IPS-NIHi7 (cell line): ENCODE measurements around the gene CHID1.

Experiments used
- DNase-seq: peaks from one replicate; pipeline ENCODE4 v3.0.0; 2012; ENCODE audit warnings: mixed read lengths; ENCODE audit errors: extremely low spot score

The CHID1 gene

DNA sequence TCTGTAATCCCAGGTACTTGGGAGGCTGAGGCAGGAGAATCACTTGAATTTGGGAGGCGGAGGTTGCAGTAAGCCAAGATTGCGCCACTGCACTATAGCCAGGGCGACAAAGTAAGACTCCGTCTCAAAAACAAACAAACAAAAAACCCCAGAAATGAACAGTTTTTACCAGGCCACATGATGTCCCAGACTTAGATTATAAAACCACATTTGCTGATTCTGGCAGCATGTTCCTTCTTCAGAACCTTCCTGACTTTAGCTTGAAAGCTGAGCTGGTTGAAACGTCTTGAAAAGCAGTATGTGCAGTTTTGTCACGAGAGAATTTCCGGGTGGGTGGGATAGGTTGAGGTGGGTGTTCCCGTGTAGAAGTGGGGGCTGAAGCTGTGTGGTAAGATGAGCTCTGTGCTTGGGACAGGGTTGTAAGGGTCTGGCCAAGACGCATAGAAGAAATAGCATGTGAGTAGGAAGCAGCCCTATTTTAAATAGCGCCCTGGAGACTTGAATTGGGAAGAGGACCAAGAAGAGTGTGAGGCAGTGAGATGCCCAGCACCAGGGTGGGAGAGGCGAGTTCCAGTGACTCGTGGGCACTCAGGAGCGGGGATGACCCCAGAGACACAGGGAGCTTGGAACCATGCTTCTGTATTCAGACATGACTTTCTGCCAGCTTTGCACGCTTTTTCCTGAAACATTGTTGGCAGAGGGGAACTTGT, 22.7 kb upstream of the CHID1 start:
- DNase-seq = peak; percentile 7

DNA sequence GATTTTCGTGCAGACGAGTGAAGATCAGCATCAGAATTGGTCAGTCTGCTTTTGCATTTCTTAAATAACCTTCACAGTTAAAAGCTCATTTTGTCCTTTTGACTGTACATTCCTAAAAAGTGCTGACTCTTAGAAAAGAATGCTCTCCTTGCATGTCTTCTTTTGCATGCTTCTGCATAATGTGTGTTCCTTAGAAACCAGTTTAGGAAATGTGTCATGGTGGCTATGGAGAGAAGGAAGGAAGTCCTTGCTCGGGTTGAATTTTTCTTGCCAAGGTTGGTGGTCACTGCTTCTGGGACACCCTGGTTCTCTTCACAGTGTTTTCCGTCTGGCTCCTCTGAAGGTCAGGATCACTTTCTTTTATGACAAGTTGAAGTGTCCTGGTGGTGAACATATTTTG, 21.8 kb upstream of the CHID1 start:
- no peak for DNase-seq

DNA sequence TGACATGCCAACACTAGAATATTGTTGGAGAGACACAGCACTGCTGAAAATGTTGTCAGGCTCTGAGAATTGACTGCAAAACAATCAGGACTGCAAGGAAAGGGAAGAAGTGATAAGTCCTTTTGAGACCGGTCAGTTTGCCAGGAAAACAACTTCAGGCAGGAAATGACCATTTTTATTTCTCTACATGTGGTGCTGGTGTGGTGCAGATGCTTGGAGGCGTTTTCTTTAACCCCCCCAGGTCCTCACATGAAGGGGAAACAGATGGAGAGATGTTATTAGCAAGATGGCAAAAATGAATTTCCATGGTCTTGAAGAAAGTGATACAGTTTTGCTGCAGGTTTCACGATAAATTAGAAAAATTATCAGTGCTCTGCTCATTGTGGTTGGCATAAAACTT, 20.8 kb upstream of the CHID1 start:
- DNase-seq = no peak

- DNase-seq = no peak
Measured at GRCh38 chr11:929405-929804, 18.8 kb upstream of the CHID1 start.

DNA sequence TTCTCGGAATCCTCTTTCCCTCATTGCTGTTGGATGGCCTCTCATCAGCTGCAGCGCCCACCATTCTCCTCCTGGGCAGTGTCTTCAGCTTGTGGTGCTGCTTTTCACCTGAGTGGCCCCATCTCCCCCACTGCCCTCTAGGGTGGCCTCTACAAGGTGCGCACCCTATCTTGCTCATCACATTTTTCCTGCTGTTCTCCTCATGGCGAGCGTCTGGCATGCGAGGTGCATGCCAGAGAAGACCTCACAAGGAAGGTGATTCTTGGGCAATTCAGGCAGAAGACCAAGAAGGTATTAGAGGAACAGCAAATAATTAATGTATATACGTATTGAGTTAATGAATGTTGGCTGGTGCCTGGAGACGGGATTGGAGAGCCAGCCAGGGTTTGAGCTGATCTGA, 18.2 kb upstream of the CHID1 start:
- DNase-seq = no peak

GRCh38 chr11:927871-928270, 17.3 kb upstream of the CHID1 start:
- DNase-seq = no peak

DNA sequence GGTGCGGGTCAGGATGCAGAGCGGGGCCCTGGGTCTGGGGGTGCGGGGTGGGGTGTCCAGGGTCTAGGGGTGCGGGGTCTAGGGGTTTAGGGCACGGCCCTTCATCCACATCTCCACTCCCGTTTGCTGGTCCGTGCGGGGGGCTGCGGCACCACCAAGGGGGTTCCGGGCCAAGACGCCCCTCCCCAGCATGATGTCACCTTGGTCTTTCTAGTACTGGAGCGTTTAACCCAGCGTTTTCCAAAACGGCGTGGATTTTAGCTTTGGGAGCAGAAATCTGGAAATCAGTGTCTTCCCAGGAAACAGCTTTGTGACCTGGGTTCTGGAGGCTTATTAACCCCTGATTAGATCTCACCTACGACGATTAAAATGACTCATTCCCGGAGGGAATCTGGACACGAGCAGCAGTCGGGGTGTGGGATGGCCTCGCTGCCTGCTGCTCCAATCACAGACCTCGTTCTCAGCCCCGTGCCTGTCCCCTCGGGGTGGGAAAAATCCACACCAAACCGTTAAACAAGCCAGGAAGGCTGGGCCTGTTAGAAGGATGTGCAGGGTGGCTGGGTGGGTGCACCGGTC, 15.8 kb upstream of the CHID1 start:
- peak; percentile 49 for DNase-seq

DNA sequence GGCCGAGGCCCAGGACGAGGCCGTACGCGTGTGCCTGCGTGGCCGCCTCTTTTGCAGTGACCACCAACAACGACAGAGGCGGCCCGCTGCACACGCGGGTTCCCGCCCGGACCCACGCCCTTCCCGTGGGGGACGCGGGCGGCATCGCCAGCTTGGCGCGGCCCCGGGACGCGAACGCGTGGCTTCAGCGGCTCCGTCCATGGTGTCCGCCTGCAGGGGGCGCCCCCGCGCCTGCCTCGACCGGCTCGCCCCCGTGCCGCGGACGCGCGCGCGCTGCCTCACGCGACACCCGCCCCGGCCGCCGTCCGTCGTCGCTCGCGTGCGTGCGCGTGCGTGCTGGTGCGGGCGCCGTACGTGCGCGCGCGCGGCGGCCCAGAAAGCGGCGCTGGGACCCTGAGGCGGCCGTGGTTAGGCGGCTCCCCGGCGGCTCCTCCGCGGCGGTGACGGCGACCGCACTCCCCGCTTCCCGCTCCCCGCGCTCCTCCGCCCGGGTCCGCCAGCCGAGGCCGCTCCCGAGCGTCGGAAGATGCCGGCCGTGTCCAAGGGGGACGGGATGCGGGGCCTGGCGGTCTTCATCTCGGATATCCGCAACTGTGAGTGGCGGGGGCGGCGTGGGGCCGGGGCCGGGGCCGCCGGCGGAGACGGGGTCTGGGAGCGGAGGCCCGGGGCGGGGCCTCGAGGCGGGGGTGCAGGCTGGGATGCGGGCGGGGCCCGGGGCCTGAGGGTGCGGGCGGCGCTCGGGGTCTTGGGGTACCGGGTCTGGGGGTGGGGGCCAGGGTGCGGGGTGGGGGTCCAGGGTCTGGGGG, 15.1 kb upstream of the CHID1 start, which contains the start of gene AP2A2:
Gene AP2A2 (plus strand): TSS at position 375 of the 806 bp plus-strand sequence. CDS start 152 bp downstream, at position 527.
- peak; percentile 97 for DNase-seq

DNA sequence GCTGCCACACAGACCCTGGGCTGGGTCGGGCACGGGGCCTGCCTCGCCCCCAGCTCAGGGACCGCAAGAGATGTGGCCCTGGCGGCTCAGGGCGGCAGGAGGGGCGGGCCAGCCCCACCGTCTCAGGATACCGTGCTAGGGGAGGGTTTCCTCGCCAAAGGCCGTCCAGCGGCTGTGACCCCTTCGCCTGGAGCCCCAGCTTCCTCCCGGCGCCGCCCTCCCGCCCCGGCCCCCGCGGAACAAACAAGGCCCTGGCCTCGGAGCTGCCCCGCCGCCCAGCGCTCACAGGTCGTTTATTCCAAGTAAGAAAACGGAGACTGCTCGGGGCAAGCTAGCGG, 14.5 kb upstream of the CHID1 start:
- no peak for DNase-seq

- no peak for DNase-seq
Measured at GRCh38 chr11:924406-925157, 14.0 kb upstream of the CHID1 start.

- DNase-seq = no peak
Measured at GRCh38 chr11:923691-924405, 13.2 kb upstream of the CHID1 start.

DNA sequence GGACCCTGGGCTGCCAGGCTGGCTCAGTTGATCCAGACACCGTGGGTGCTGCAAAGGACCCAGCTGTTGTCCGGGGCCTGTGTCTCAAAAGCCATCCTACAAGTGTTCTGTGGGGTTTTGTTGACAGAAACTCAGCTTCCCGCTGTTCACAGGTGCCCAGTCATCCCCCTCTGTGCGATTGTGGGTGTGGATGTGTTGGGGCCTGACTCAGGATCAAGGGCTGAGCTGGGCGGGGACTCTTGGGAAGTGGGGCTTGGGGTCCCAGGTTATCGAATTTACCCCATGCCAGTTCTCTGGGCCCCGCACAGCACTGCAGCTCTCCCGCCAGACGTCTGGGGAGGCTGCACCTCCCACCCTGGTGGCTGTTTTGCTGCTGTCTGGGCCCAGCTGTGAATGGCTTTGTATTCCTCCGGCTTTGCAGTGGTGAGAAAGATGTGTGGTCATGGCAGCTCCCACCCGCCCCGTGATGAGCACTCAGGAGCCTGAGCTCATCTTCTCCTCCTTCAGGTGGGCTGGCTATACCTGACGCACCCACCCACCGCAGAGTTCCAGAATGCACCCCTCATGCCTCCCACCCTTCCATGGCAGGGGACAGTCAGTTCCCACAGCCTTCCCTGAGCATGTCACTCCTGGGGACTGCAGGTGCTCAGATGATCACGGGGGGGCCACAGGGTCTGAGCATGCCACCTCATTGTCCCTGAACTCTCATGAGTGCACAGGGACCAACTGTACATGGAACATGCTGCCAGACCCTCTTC, 11.5 kb upstream of the CHID1 start:
- DNase-seq = no peak

DNA sequence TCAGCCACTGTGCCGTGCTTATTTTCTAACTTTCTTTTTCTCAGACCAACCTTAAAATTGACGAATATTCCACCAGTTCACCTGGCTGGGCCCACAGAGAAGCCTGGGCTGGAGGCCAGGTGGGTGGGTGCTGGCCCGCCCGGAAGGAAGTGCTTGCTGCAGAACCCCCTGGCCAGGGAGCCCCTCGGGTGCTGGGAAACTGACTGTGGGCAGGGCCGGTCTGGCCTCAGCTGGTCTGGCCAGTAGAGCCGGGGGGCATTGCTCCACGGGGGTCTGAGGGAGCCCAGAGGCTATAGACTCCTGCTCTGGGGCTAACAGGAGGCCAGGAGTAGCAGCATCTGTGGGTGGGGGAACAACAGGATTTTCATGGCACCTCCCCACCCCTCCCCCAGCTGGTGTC, 6.8 kb upstream of the CHID1 start:
- no peak for DNase-seq

DNA sequence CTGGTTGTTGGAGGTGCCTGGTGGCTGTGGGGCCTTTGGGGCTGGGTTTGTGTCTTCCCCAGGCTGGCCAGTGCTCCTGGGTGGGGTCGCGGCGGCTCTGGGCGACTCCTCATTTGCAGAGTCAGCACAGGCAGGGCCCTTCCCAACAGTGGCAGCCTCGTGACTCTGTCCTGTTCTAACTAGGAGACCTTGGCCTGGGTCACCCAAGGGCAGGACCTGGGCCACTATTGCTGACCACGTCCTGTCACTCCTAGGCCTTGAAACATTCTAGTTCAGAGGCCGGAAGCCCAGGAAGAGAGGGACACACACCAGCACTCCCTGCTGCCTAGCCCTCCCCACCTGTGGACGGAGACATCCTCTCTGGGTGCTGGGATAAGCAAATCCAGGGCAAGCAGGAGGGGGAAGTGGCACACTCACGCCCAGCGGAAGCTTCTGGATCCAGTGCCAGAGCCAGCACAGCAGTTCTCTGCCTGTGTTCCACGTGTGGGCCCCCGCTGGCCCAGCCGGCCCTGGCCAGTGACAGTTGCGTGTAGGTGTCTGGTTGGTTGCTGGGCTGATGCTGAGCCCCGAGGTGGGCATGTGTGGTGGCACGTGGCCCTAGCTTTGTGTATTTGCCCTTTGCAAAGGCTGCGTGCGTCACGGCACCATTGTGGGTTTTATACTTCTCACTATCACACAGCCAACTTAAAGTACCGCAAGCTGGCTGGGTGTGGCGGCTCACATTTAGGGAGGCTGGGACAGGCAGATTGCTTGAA, 4.3 kb upstream of the CHID1 start:
- DNase-seq = no peak

- no peak for DNase-seq
Measured at GRCh38 chr11:914204-914603, 3.6 kb upstream of the CHID1 start.

GRCh38 chr11:913043-913442, 2.4 kb upstream of the CHID1 start:
- no peak for DNase-seq

GRCh38 chr11:912266-912665, 1.7 kb upstream of the CHID1 start:
- DNase-seq = no peak

GRCh38 chr11:911890-912219, 1.2 kb upstream of the CHID1 start:
- no peak for DNase-seq

- peak; percentile 58 for DNase-seq
Measured at GRCh38 chr11:911031-911889, 650 bp upstream of the CHID1 start.
